A549 (cell line): ENCODE measurements around the gene SLC6A4.

Source experiments
- CBX2 ChIP-seq: fragments of 200-600 bp; sonication (generic); IDR thresholded peaks from 2 replicates; pipeline ENCODE4 v1.6.1; 2016; ENCODE audit warnings: low read depth, mild to moderate bottlenecking, borderline replicate concordance
- CEBPB ChIP-seq, 2 experiments: fragments of >200 bp in 1 of 2; sonication (Bioruptor Twin) in 1 of 2; formaldehyde crosslinking in 1 of 2; IDR thresholded peaks; 2 replicates each; pipeline ENCODE4 v1.6.1; 2012 to 2016
- CHD2 ChIP-seq: fragments of 150-350 bp; IDR thresholded peaks from 2 replicates; pipeline ENCODE4 v1.6.1; 2014; ENCODE audit warnings: low read length; ENCODE audit not compliant: partially characterized antibody
- EP300 ChIP-seq, 2 experiments: fragments of >200 bp; sonication (Bioruptor Twin); formaldehyde crosslinking; IDR thresholded peaks; 2 replicates in 1 of 2; 3 replicates in 1 of 2; pipeline ENCODE4 v1.6.1; 2016 to 2017
- HDAC2 ChIP-seq: fragments of 200-600 bp; sonication (generic); IDR thresholded peaks from 2 replicates; pipeline ENCODE4 v1.6.1; 2016
- POLR2A ChIP-seq: IDR thresholded peaks from 2 replicates; pipeline ENCODE4 v1.6.1; 2012; ENCODE audit warnings: mild to moderate bottlenecking, low read length
- TF ChIP-seq, protein P1 (sequence below): IDR thresholded peaks from 2 replicates; pipeline ENCODE4 v1.6.1; 2012; ENCODE audit warnings: low read depth, borderline replicate concordance
- TF ChIP-seq, protein P2 (sequence below): fragments of 200-600 bp; sonication (generic); IDR thresholded peaks from 2 replicates; pipeline ENCODE4 v1.6.1; 2016; ENCODE audit warnings: antibody characterized with exemption, mild to moderate bottlenecking, moderate library complexity
- TF ChIP-seq, protein P3 (sequence below): fragments of >200 bp; sonication (Bioruptor Twin); formaldehyde crosslinking; IDR thresholded peaks from 3 replicates; pipeline ENCODE4 v1.5.1; 2016
- TF ChIP-seq, protein P4 (sequence below): IDR thresholded peaks from 2 replicates; pipeline ENCODE4 v1.6.1; 2012
- TF ChIP-seq, protein P5 (sequence below): fragments of 150-350 bp; IDR thresholded peaks from 2 replicates; pipeline ENCODE4 v1.6.1; 2014; ENCODE audit warnings: low read depth, mild to moderate bottlenecking, low read length
- TF ChIP-seq, protein P6 (sequence below): fragments of 250-450 bp; sonication (Bioruptor Pico); IDR thresholded peaks from 2 replicates; pipeline ENCODE4 v1.5.0; 2021; ENCODE audit warnings: mild to moderate bottlenecking, moderate library complexity, borderline replicate concordance

DNA sequence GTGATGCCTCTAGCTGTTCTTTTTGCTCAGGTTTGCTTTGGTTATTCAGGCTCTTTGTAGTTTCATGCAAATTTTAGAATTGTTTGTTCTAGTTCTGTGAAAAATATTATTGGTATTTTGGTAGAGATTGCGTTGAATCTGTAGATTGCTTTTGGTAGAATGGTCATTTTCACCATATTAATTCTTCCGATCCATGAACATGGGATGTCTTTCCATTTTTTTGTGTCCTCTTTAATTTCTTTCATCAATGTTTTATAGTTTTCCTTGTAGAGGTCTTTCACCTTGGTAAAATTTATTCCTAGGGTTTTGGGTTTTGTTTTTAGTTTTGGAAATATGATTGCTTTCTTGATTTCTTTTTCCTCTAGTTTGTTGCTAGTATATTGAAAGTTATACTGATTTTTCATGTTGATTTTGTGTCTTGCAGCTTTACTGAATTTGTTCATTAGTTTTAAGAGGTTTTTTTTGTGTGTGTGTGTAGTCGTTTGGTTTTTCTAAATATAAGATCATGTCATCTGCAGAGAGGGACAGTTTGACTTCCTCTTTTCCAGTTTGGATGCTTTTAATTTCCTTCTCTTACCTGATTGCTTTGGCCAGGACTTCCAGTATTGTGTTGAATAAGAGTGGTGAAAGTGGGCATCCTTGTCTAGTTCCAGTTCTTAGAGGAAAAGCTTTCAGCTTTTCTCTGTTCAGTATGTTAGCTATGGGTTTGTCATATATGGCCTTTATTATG lies 76.4 kb downstream of the SLC6A4 start:
- TF ChIP-seq POLR2A (no peak), CHD2 (no peak), EP300 (IDR thresholded peaks at IDR 0.05) (no peak), CEBPB (IDR thresholded peaks at IDR 0.05) (no peak), HDAC2 (no peak), CBX2 (no peak)
- TF ChIP-seq, protein P1, sequence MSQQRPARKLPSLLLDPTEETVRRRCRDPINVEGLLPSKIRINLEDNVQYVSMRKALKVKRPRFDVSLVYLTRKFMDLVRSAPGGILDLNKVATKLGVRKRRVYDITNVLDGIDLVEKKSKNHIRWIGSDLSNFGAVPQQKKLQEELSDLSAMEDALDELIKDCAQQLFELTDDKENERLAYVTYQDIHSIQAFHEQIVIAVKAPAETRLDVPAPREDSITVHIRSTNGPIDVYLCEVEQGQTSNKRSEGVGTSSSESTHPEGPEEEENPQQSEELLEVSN: no peak
- TF ChIP-seq, protein P2, sequence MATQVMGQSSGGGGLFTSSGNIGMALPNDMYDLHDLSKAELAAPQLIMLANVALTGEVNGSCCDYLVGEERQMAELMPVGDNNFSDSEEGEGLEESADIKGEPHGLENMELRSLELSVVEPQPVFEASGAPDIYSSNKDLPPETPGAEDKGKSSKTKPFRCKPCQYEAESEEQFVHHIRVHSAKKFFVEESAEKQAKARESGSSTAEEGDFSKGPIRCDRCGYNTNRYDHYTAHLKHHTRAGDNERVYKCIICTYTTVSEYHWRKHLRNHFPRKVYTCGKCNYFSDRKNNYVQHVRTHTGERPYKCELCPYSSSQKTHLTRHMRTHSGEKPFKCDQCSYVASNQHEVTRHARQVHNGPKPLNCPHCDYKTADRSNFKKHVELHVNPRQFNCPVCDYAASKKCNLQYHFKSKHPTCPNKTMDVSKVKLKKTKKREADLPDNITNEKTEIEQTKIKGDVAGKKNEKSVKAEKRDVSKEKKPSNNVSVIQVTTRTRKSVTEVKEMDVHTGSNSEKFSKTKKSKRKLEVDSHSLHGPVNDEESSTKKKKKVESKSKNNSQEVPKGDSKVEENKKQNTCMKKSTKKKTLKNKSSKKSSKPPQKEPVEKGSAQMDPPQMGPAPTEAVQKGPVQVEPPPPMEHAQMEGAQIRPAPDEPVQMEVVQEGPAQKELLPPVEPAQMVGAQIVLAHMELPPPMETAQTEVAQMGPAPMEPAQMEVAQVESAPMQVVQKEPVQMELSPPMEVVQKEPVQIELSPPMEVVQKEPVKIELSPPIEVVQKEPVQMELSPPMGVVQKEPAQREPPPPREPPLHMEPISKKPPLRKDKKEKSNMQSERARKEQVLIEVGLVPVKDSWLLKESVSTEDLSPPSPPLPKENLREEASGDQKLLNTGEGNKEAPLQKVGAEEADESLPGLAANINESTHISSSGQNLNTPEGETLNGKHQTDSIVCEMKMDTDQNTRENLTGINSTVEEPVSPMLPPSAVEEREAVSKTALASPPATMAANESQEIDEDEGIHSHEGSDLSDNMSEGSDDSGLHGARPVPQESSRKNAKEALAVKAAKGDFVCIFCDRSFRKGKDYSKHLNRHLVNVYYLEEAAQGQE: no peak
- TF ChIP-seq, protein P3, sequence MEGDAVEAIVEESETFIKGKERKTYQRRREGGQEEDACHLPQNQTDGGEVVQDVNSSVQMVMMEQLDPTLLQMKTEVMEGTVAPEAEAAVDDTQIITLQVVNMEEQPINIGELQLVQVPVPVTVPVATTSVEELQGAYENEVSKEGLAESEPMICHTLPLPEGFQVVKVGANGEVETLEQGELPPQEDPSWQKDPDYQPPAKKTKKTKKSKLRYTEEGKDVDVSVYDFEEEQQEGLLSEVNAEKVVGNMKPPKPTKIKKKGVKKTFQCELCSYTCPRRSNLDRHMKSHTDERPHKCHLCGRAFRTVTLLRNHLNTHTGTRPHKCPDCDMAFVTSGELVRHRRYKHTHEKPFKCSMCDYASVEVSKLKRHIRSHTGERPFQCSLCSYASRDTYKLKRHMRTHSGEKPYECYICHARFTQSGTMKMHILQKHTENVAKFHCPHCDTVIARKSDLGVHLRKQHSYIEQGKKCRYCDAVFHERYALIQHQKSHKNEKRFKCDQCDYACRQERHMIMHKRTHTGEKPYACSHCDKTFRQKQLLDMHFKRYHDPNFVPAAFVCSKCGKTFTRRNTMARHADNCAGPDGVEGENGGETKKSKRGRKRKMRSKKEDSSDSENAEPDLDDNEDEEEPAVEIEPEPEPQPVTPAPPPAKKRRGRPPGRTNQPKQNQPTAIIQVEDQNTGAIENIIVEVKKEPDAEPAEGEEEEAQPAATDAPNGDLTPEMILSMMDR: no peak
- TF ChIP-seq, protein P4, sequence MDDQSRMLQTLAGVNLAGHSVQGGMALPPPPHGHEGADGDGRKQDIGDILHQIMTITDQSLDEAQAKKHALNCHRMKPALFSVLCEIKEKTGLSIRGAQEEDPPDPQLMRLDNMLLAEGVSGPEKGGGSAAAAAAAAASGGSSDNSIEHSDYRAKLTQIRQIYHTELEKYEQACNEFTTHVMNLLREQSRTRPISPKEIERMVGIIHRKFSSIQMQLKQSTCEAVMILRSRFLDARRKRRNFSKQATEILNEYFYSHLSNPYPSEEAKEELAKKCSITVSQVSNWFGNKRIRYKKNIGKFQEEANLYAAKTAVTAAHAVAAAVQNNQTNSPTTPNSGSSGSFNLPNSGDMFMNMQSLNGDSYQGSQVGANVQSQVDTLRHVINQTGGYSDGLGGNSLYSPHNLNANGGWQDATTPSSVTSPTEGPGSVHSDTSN: no peak
- TF ChIP-seq, protein P5, sequence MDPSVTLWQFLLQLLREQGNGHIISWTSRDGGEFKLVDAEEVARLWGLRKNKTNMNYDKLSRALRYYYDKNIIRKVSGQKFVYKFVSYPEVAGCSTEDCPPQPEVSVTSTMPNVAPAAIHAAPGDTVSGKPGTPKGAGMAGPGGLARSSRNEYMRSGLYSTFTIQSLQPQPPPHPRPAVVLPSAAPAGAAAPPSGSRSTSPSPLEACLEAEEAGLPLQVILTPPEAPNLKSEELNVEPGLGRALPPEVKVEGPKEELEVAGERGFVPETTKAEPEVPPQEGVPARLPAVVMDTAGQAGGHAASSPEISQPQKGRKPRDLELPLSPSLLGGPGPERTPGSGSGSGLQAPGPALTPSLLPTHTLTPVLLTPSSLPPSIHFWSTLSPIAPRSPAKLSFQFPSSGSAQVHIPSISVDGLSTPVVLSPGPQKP: no peak
- TF ChIP-seq, protein P6, sequence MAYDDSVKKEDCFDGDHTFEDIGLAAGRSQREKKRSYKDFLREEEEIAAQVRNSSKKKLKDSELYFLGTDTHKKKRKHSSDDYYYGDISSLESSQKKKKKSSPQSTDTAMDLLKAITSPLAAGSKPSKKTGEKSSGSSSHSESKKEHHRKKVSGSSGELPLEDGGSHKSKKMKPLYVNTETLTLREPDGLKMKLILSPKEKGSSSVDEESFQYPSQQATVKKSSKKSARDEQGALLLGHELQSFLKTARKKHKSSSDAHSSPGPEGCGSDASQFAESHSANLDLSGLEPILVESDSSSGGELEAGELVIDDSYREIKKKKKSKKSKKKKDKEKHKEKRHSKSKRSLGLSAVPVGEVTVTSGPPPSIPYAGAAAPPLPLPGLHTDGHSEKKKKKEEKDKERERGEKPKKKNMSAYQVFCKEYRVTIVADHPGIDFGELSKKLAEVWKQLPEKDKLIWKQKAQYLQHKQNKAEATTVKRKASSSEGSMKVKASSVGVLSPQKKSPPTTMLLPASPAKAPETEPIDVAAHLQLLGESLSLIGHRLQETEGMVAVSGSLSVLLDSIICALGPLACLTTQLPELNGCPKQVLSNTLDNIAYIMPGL: no peak
